SK-N-SH (cell line): ENCODE data around the gene AGO4. TPM values are rescaled to one million over a fixed set of nuclear protein-coding genes. Genes with fewer than 3 reads are reported as not detected.
"Not testable (repeated sequence)": the region's sequence is repeated elsewhere in the genome, so short reads cannot be mapped to it uniquely, and the experiment has no call there.

Experiments used
- CTCF ChIA-PET: fragments of 300-600, 350-600 bp; formaldehyde crosslinking; extraction: SDS; loops from one replicate; lab custom pipeline; 2021; lab: Yijun Ruan, JAX
- POLR2A ChIA-PET: fragments of 350-600 bp; sonication (Branson Sonifier 250); formaldehyde crosslinking; extraction: SDS; loops from one replicate; lab custom pipeline; 2020; ENCODE audit warnings: antibody characterized with exemption, inconsistent platforms; lab: Yijun Ruan, JAX
- DNase-seq: peaks from one replicate; pipeline ENCODE4 v3.0.0; 2012
- H2AFZ ChIP-seq: fragments of 200-600 bp; sonication (generic); 2 replicates; pipeline ENCODE4 v1.8.1; 2016; ENCODE audit warnings: antibody characterized with exemption, mild to moderate bottlenecking, low read depth
- H3F3A ChIP-seq: fragments of 200-600 bp; sonication (generic); replicated peaks from 2 replicates; pipeline ENCODE3; 2016; ENCODE audit warnings: antibody characterized with exemption, mild to moderate bottlenecking; ENCODE audit not compliant: insufficient read depth
- H3K27ac ChIP-seq, 2 experiments: fragments of 200-500 bp in 1 of 2; fragments of 200-600 bp in 1 of 2; sonication (Bioruptor generic) in 1 of 2; sonication (generic), shearing (Covaris generic) in 1 of 2; 2 replicates each; pipeline versions ENCODE4 v1.5.1 to v1.6.1; 2014 to 2016; ENCODE audit warnings: low read depth in 2 of 2, inconsistent platforms in 1 of 2, low read length in 1 of 2, mild to moderate bottlenecking in 1 of 2, mixed read lengths in 1 of 2
- H3K27me3 ChIP-seq: fragments of 200-600 bp; sonication (generic), shearing (Covaris generic); 2 replicates; pipeline ENCODE4 v1.6.1; 2016; ENCODE audit warnings: mixed run types; ENCODE audit not compliant: insufficient read depth
- H3K36me3 ChIP-seq, 2 experiments: fragments of 200-500 bp in 1 of 2; fragments of 200-600 bp in 1 of 2; sonication (Bioruptor generic) in 1 of 2; sonication (generic) in 1 of 2; replicated peaks in 1 of 2; 2 replicates each; pipeline versions ENCODE3 to v1.5.1; 2014 to 2016; ENCODE audit warnings: low read length in 1 of 2, mild to moderate bottlenecking in 1 of 2; ENCODE audit not compliant: insufficient read depth in 2 of 2, control insufficient read depth in 1 of 2
- H3K4me1 ChIP-seq, 2 experiments: fragments of 200-500 bp in 1 of 2; fragments of 200-600 bp in 1 of 2; sonication (Bioruptor generic) in 1 of 2; sonication (generic), shearing (Covaris generic) in 1 of 2; 2 replicates each; pipeline versions ENCODE4 v1.5.1 to v1.6.1; 2014 to 2016; ENCODE audit warnings: low read depth in 1 of 2, low read length in 1 of 2, mixed run types in 1 of 2; ENCODE audit not compliant: insufficient read depth in 2 of 2, control insufficient read depth in 1 of 2
- H3K4me2 ChIP-seq: fragments of 200-600 bp; sonication (generic), shearing (Covaris generic); 2 replicates; pipeline ENCODE4 v1.6.1; 2017; ENCODE audit warnings: mixed run types
- H3K4me3 ChIP-seq, 2 experiments: fragments of 200-500 bp in 1 of 2; fragments of 200-600 bp in 1 of 2; sonication (Bioruptor generic) in 1 of 2; sonication (generic), shearing (Covaris generic) in 1 of 2; 2 replicates each; pipeline versions ENCODE4 v1.5.1 to v1.8.1; 2014 to 2016; ENCODE audit warnings: low read depth in 2 of 2, inconsistent platforms in 1 of 2, low read length in 1 of 2, mild to moderate bottlenecking in 1 of 2, mixed read lengths in 1 of 2, moderate library complexity in 1 of 2
- H3K79me2 ChIP-seq: fragments of 200-600 bp; sonication (generic); 2 replicates; pipeline ENCODE4 v1.8.1; 2017; ENCODE audit warnings: mild to moderate bottlenecking; ENCODE audit not compliant: insufficient read depth
- H3K9ac ChIP-seq: fragments of 200-600 bp; sonication (generic); 2 replicates; pipeline ENCODE4 v1.6.1; 2017; ENCODE audit warnings: mixed run types
- H3K9me2 ChIP-seq: fragments of 200-600 bp; sonication (generic); 2 replicates; pipeline ENCODE4 v1.6.1; 2017; ENCODE audit warnings: mixed run types
- H3K9me3 ChIP-seq: fragments of 200-600 bp; sonication (generic); 2 replicates; pipeline ENCODE4 v1.6.1; 2017; ENCODE audit warnings: mixed run types, mild to moderate bottlenecking, moderate library complexity
- H4K20me1 ChIP-seq: fragments of 200-600 bp; sonication (generic); 2 replicates; pipeline ENCODE4 v1.6.1; 2017; ENCODE audit warnings: mild to moderate bottlenecking, mixed run types; ENCODE audit not compliant: insufficient read depth
- CHD2 ChIP-seq: fragments of 150-350 bp; IDR thresholded peaks from 2 replicates; pipeline ENCODE4 v1.6.1; 2018; ENCODE audit warnings: low read length; ENCODE audit not compliant: partially characterized antibody
- CTCF ChIP-seq: fragments of 200-600 bp; sonication (generic); IDR thresholded peaks from 2 replicates; pipeline ENCODE4 v1.6.1; 2017; ENCODE audit warnings: antibody characterized with exemption, mild to moderate bottlenecking, moderate library complexity
- ELF1 ChIP-seq: IDR thresholded peaks from 2 replicates; pipeline ENCODE4 v1.4.0; 2012
- FOXM1 ChIP-seq: IDR thresholded peaks from 2 replicates; pipeline ENCODE4 v1.4.0; 2012; ENCODE audit warnings: low read depth, mild to moderate bottlenecking
- GABPA ChIP-seq: IDR thresholded peaks from 2 replicates; pipeline ENCODE4 v1.4.0; 2012; ENCODE audit warnings: low read depth, mild to moderate bottlenecking
- JUND ChIP-seq: IDR thresholded peaks from 2 replicates; pipeline ENCODE4 v1.4.0; 2012
- MXI1 ChIP-seq: IDR thresholded peaks from 2 replicates; pipeline ENCODE4 v1.6.1; 2012; ENCODE audit warnings: mild to moderate bottlenecking, low read depth, low read length, improper control_type of control experiment
- POLR2AphosphoS5 ChIP-seq: IDR thresholded peaks from 2 replicates; pipeline ENCODE4 v1.6.1; 2012; ENCODE audit warnings: low read depth, low read length
- RAD21 ChIP-seq: IDR thresholded peaks from 2 replicates; pipeline ENCODE4 v1.6.1; 2012; ENCODE audit warnings: mild to moderate bottlenecking, low read length
- RCOR1 ChIP-seq: fragments of 150-350 bp; IDR thresholded peaks from 2 replicates; pipeline ENCODE4 v1.6.1; 2017; ENCODE audit warnings: antibody characterized with exemption, low read length
- RXRA ChIP-seq: IDR thresholded peaks from 2 replicates; pipeline ENCODE4 v1.4.0; 2012; ENCODE audit warnings: low read depth, mild to moderate bottlenecking, borderline replicate concordance
- SIN3A ChIP-seq: IDR thresholded peaks from 2 replicates; pipeline ENCODE4 v1.6.1; 2012; ENCODE audit warnings: low read depth, mild to moderate bottlenecking, low read length, moderate library complexity, borderline replicate concordance
- SMC3 ChIP-seq: IDR thresholded peaks from 2 replicates; pipeline ENCODE4 v1.6.1; 2012; ENCODE audit warnings: low read depth, low read length, improper control_type of control experiment
- TCF12 ChIP-seq: IDR thresholded peaks from 2 replicates; pipeline ENCODE4 v1.4.0; 2012
- TEAD4 ChIP-seq: IDR thresholded peaks from 2 replicates; pipeline ENCODE4 v1.4.0; 2012; ENCODE audit warnings: mild to moderate bottlenecking, borderline replicate concordance; ENCODE audit not compliant: insufficient read depth
- USF1 ChIP-seq: IDR thresholded peaks from 2 replicates; pipeline ENCODE4 v1.4.0; 2012; ENCODE audit warnings: low read depth, borderline replicate concordance
- USF2 ChIP-seq: fragments of 150-350 bp; IDR thresholded peaks from 2 replicates; pipeline ENCODE4 v1.6.1; 2017; ENCODE audit warnings: antibody characterized with exemption, low read length, low read depth, borderline replicate concordance
- YY1 ChIP-seq: IDR thresholded peaks from 2 replicates; pipeline ENCODE4 v1.4.0; 2012; ENCODE audit warnings: low read depth, mild to moderate bottlenecking
- ZBTB33 ChIP-seq: IDR thresholded peaks from 2 replicates; pipeline ENCODE4 v1.4.0; 2012; ENCODE audit warnings: low read depth, borderline replicate concordance
- WGBS: methylation state at CpG from one replicate; pipeline ENCODE4 v1.1.6; 2017; ENCODE audit warnings: low lambda C conversion rate; 5-methylcytosine and 5-hydroxymethylcytosine counted together
- polyA plus RNA-seq, 3 experiments: library from polyadenylated mRNA; depleted of rRNA; stranded (reverse); fragments of >200 nt; gene quantifications; 2 replicates each; pipeline ENCODE4 v1.2.3, GENCODE V29; 2012

AGO4 gene
- polyA plus RNA-seq, 1 of the 3 experiments (the other 2 are of a cell fraction) = 4.8 TPM

DNA sequence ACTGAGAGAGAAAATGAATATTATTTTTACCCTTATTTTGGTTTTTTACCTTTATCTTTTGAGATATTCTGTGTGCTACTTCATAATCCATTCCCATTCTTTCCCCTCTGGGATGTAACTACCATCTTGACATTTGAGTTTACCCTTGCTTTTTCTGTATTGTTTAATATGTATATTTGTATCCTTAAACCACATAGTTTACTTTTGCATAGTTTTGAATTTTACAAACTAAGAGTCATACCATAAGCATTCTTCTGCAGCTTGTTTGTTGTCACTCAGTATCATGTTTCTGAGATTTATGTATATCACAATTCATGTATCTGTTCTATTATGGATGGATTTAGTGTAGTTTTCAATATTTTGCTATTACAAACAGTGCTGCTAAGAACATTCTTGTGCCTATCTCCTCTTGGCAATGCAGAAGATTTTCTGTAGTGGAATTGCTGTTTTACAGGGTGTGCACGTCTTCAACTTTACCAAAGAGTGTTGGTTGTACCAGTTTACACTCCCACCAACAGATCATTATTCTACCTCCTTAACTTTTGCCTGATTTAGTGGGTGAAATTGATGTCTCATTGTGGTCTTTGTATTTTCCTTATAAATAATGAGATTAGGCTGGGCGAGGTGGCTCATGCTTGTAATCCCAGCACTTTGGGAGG, 63.0 kb downstream of the AGO4 start (continued):
- TF ChIP-seq ZBTB33 = no peak
- no peak for TF ChIP-seq GABPA
- no peak for TF ChIP-seq FOXM1
- TF ChIP-seq RCOR1 = no peak
- no peak for TF ChIP-seq TEAD4
- TF ChIP-seq, all 33 proteins: peak for 0

- no peaks in the 10 kb centered on the region for H4K20me1 ChIP-seq
- H3K79me2 ChIP-seq = no peaks in the 10 kb centered on the region
- H3K27ac ChIP-seq = no peak overlapping the region
- TF ChIP-seq MXI1 (no peak), RXRA (no peak), TEAD4 (no peak), USF2 (no peak), CHD2 (no peak), USF1 (no peak), CTCF (no peak), YY1 (no peak), SMC3 (no peak), JUND (no peak), RAD21 (no peak), SIN3A (no peak), ELF1 (no peak), RCOR1 (no peak), TCF12 (no peak), POLR2AphosphoS5 (no peak)
- TF ChIP-seq, all 33 proteins: peak for 0
- H3K9ac ChIP-seq = no peak overlapping the region
- H2AFZ ChIP-seq = no peak overlapping the region
- no peaks in the 10 kb centered on the region for H3K36me3 ChIP-seq
- no peaks in the 10 kb centered on the region for H3K9me2 ChIP-seq
- H3K27me3 ChIP-seq = no peaks in the 10 kb centered on the region
- no peak for DNase-seq
- POLR2A ChIA-PET = no interaction called here
- no peaks in the 10 kb centered on the region for H3K9me3 ChIP-seq
- H3K4me2 ChIP-seq = no peak overlapping the region
- no peaks in the 10 kb centered on the region for H3K4me1 ChIP-seq
- H3F3A ChIP-seq = no peaks in the 10 kb centered on the region
- CTCF ChIA-PET = interaction anchor here (0.6 to 3.4 kb wide), 3 partner anchors 10 to 304 kb away, joined by 3 to 24 read pairs (median 3); partner anchors contain the start of gene AGO1
- no peak overlapping the region for H3K4me3 ChIP-seq
- 67% methylated on average over 4 of the region's 4 CpGs for WGBS
Measured at GRCh38 chr1:35873243-35873750, 65.5 kb downstream of the AGO4 start.

- DNase-seq, H3K79me2 ChIP-seq, H3K4me3 ChIP-seq, H4K20me1 ChIP-seq, H3K9me2 ChIP-seq, H3F3A ChIP-seq, POLR2A ChIA-PET, H3K4me1 ChIP-seq, H3K9me3 ChIP-seq, H2AFZ ChIP-seq, H3K27ac ChIP-seq, H3K4me2 ChIP-seq, H3K9ac ChIP-seq, H3K36me3 ChIP-seq, H3K27me3 ChIP-seq: not testable (repeated sequence)
- CTCF ChIA-PET = interaction anchor here (1.1 to 3.4 kb wide), 2 partner anchors 9 kb away, joined by 3 to 24 read pairs; partner anchors contain the start of gene AGO1
- WGBS = 67% methylated on average over 4 of the region's 4 CpGs
Measured at GRCh38 chr1:35874115-35874514, 66.3 kb downstream of the AGO4 start.
